ENCODE data around the gene OTUD7B. TPM values are rescaled to one million over a fixed set of nuclear protein-coding genes. Genes with fewer than 3 reads are reported as not detected.

Gene OTUD7B
- total and polyA plus RNA-seq, 10 of the 15 experiments (the other 5 are each of a cell fraction or from before 2014, with no cell fraction given) = 1.7 to 24.9 (median 6.6) TPM

DNA sequence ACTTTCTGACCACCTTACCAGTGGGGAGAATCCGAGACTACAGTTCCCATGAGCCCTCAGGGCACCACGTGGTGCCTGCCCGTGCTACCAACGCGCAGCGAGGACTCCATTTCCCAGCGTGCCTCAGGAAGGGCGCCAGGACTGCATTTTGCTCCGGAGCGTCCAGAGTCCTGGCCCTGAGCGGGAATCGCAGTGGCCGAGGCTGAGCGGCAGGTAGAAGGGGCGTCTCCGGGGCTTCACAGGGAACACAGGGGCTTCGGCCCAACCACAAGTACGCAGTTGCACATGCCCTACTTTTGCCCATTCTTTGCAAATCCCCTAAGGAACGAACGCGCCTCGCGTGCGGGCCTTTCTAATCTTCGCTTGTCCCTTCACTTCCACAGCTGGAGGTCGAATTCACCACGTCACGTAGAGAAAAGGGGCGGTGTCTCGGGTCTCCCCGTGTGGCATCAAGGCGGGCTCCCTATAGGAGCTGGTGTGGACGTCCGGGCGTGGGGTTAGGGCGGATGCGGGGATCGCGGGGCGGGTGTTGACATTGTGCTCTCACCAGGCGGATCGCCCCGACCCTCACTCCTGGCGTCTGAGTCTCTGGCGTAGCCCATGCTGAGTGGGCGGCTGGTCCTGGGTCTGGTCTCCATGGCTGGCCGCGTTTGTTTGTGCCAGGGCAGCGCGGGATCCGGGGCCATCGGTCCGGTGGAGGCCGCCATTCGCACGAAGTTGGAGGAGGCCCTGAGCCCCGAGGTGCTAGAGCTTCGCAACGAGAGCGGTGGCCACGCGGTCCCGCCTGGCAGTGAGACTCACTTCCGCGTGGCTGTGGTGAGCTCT is 110.9 kb downstream of the OTUD7B start, which contains the start of gene BOLA1 (continued):
- TF ChIP-seq, protein P1, sequence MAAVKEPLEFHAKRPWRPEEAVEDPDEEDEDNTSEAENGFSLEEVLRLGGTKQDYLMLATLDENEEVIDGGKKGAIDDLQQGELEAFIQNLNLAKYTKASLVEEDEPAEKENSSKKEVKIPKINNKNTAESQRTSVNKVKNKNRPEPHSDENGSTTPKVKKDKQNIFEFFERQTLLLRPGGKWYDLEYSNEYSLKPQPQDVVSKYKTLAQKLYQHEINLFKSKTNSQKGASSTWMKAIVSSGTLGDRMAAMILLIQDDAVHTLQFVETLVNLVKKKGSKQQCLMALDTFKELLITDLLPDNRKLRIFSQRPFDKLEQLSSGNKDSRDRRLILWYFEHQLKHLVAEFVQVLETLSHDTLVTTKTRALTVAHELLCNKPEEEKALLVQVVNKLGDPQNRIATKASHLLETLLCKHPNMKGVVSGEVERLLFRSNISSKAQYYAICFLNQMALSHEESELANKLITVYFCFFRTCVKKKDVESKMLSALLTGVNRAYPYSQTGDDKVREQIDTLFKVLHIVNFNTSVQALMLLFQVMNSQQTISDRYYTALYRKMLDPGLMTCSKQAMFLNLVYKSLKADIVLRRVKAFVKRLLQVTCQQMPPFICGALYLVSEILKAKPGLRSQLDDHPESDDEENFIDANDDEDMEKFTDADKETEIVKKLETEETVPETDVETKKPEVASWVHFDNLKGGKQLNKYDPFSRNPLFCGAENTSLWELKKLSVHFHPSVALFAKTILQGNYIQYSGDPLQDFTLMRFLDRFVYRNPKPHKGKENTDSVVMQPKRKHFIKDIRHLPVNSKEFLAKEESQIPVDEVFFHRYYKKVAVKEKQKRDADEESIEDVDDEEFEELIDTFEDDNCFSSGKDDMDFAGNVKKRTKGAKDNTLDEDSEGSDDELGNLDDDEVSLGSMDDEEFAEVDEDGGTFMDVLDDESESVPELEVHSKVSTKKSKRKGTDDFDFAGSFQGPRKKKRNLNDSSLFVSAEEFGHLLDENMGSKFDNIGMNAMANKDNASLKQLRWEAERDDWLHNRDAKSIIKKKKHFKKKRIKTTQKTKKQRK (IDR thresholded peaks at IDR 0.05; ENCODE audit: low read depth, low read length) = no peak
- TF ChIP-seq NR2C2 (IDR thresholded peaks at IDR 0.05; ENCODE audit: borderline replicate concordance, control insufficient read depth, insufficient read length, low read depth) (no peak), ZSCAN29 (IDR thresholded peaks at IDR 0.05) (no peak), SREBF2 (IDR thresholded peaks at IDR 0.05; ENCODE audit: low read length) (no peak), ETV6 (conservative IDR thresholded peaks at IDR 0.05 in 1 of 2, IDR thresholded peaks at IDR 0.05 in 1 of 2; ENCODE audit: borderline replicate concordance in 1 of 2, low read depth in 1 of 2) (no peak), POLR2A (IDR thresholded peaks at IDR 0.05; ENCODE audit: low read depth, low read length) (peak; percentile 78), MAX (IDR thresholded peaks at IDR 0.05; ENCODE audit: low read depth, low read length) (peak; percentile 94), SIN3A (IDR thresholded peaks at IDR 0.05; ENCODE audit: low read depth, low read length) (no peak; the same call in 1 of the 2 replicates), RELB (IDR thresholded peaks at IDR 0.05; ENCODE audit: low read depth) (peak; percentile 75), RELA (IDR thresholded peaks at IDR 0.05; ENCODE audit: borderline replicate concordance, partially characterized antibody) (peak; percentile 41), IRF3 (IDR thresholded peaks at IDR 0.05) (0 out of 2 replicates have a peak, but pooled peaks have one; percentile 28), GABPA (IDR thresholded peaks at IDR 0.05; ENCODE audit: low read depth) (peak; percentile 73; the same call in 1 of the 2 replicates)
